GM19025 (cell line): ENCODE results near the gene PCDHA9.
"Not testable (repeated sequence)": the region's sequence is repeated elsewhere in the genome, so short reads cannot be mapped to it uniquely, and the experiment has no call there.

Source experiments
- ATAC-seq: cut with Tn5 transposase; IDR thresholded peaks from one replicate; pipeline ENCODE4 v1.9.1; 2021; ENCODE audit warnings: mild to moderate bottlenecking, low read depth, moderate library complexity; ENCODE audit not compliant: unreplicated experiment

The PCDHA9 gene, protein sequence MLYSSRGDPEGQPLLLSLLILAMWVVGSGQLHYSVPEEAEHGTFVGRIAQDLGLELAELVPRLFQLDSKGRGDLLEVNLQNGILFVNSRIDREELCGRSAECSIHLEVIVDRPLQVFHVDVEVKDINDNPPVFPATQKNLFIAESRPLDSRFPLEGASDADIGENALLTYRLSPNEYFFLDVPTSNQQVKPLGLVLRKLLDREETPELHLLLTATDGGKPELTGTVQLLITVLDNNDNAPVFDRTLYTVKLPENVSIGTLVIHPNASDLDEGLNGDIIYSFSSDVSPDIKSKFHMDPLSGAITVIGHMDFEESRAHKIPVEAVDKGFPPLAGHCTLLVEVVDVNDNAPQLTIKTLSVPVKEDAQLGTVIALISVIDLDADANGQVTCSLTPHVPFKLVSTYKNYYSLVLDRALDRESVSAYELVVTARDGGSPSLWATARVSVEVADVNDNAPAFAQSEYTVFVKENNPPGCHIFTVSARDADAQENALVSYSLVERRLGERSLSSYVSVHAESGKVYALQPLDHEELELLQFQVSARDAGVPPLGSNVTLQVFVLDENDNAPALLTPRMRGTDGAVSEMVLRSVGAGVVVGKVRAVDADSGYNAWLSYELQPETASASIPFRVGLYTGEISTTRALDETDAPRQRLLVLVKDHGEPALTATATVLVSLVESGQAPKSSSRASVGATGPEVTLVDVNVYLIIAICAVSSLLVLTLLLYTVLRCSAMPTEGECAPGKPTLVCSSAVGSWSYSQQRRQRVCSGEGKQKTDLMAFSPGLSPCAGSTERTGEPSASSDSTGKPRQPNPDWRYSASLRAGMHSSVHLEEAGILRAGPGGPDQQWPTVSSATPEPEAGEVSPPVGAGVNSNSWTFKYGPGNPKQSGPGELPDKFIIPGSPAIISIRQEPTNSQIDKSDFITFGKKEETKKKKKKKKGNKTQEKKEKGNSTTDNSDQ

DNA sequence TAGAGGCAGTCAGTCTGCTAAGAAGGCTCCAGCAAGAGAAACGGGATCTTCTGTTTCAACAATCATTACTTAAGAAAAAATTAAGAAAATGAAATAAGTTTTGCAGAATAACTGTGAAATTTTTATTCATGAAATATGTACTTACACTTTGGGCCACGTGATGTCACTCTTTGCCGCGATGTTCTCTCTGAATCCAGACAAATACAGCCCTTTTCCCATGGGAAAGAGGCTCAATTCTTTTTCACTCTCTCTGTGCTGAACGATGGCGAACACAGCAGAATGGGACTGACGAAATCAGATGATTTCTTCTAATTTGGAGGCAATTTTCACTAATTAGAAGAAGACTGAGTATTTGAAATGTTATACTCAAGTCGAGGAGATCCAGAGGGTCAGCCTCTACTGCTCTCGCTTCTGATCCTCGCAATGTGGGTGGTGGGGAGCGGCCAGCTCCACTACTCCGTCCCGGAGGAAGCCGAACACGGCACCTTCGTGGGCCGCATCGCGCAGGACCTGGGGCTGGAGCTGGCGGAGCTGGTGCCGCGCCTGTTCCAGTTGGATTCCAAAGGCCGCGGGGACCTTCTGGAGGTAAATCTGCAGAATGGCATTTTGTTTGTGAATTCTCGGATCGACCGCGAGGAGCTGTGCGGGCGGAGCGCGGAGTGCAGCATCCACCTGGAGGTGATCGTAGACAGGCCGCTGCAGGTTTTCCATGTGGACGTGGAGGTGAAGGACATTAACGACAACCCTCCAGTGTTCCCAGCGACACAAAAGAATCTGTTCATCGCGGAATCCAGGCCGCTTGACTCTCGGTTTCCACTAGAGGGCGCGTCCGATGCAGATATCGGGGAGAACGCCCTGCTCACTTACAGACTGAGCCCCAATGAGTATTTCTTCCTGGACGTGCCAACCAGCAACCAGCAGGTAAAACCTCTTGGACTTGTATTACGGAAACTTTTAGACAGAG is at the start of gene PCDHA9:
TSS of gene PCDHA9 (plus strand) at position 244 of the 964 bp plus-strand sequence. CDS start at position 358, 114 bp downstream.
- not testable (repeated sequence) for ATAC-seq

DNA sequence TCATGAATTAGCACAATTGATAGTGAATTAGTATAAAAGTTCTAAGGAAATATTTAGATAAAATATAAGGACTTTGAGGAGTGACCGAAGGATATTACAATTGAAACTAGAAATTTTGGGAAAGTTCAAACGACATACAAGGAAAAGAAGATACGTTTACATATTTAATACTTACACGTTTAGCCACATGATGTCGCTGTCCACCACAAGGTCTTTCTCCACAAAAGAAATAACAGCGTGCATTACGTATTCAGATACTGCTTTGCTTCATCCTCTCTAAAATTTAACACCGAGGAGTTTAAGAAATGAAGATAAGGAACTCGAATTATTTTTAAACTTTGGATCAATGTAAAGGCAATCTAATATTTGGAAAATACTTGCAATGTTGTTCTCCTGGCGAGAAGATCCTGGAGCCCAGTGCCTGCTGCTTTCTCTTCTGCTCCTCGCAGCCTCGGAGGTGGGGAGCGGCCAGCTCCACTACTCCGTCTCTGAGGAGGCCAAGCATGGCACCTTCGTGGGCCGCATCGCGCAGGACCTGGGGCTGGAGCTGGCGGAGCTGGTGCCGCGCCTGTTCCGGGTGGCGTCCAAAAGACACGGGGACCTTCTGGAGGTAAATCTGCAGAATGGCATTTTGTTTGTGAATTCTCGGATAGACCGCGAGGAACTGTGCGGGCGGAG is 47.2 kb upstream of the PCDHA9 start, which contains the start of gene PCDHA3:
TSS of gene PCDHA3 (plus strand) at position 242 of the 678 bp plus-strand sequence.
- ATAC-seq, result no peak

DNA sequence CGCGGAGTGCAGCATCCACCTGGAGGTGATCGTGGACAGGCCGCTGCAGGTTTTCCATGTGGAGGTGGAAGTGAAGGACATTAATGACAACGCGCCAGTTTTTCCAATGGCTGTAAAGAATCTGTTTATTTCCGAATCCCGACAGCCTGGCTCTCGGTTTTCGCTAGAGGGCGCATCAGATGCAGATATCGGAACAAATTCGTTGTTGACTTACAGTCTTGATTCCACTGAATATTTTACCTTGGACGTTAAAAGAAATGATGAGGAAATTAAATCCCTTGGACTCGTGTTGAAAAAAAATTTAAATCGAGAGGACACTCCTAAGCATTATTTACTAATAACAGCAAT is 46.7 kb upstream of the PCDHA9 start:
- no peak for ATAC-seq

DNA sequence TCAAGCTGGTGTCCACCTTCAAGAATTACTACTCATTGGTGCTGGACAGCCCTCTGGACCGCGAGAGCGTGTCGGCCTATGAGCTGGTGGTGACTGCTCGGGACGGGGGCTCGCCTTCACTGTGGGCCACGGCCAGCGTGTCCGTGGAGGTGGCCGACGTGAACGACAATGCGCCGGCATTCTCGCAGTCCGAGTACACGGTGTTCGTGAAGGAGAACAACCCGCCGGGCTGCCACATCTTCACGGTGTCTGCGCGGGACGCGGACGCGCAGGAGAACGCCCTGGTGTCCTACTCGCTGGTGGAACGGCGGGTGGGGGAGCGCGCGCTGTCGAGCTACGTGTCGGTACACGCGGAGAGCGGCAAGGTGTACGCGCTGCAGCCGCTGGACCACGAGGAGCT is 45.8 kb upstream of the PCDHA9 start:
- not testable (repeated sequence) for ATAC-seq

GRCh38 chr5:140802781-140803271 is 45.4 kb upstream of the PCDHA9 start:
- ATAC-seq, result no peak

DNA sequence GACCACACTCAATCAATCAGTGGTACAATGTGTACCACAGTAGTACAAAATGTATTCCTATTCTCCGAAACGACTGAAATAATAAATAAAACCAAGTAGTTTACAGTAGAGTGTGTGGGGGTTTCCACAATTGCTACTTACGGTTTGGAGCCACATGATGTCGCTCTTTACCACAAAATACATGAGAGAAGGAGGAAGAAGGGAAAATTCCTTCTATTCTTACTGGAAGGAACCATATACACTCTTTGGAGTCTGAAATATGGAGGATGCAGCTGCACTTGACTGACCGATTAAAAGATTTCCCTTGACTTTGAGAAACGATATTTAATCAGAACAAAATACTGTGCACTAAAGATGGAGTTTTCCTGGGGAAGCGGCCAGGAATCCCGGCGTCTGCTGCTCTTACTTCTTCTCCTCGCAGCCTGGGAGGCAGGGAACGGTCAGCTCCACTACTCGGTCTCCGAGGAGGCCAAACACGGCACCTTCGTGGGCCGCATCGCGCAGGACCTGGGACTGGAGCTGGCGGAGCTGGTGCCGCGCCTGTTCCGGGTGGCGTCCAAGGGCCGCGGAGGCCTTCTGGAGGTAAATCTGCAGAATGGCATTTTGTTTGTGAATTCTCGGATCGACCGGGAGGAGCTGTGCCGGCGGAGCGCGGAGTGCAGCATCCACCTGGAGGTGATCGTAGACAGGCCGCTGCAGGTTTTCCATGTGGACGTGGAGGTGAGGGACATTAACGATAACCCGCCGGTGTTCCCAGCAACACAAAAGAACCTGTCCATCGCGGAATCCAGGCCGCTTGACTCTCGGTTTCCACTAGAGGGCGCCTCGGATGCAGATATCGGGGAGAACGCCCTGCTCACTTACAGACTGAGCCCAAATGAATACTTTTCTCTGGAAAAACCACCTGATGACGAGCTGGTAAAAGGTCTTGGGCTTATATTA is 41.1 kb upstream of the PCDHA9 start, which contains the start of gene PCDHA4:
TSS of gene PCDHA4 (plus strand) at position 235 of the 942 bp plus-strand sequence.
- no peak for ATAC-seq

- ATAC-seq, result not testable (repeated sequence)
Measured at GRCh38 chr5:140808241-140808888, 39.8 kb upstream of the PCDHA9 start.

DNA sequence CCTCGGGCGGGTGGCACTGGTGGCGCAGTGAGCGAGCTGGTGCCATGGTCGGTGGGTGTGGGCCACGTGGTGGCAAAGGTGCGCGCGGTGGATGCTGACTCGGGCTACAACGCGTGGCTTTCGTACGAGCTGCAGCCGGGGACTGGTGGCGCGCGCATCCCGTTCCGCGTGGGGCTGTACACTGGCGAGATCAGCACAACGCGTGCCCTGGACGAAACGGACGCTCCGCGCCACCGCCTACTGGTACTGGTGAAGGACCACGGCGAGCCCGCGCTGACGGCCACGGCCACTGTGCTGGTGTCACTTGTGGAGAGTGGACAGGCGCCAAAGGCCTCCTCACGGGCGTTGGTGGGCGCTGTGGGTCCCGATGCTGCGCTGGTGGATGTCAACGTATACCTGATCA is 39.3 kb upstream of the PCDHA9 start:
- no peak for ATAC-seq

- no peak for ATAC-seq
Measured at GRCh38 chr5:140821375-140822280, 26.6 kb upstream of the PCDHA9 start, which contains the start of gene PCDHA5. PCDHA5 (plus strand) TSS chr5:140821613.

- no peak for ATAC-seq
Measured at GRCh38 chr5:140822281-140822629, 25.9 kb upstream of the PCDHA9 start.

- not testable (repeated sequence) for ATAC-seq
Measured at GRCh38 chr5:140822969-140823368, 25.2 kb upstream of the PCDHA9 start.

DNA sequence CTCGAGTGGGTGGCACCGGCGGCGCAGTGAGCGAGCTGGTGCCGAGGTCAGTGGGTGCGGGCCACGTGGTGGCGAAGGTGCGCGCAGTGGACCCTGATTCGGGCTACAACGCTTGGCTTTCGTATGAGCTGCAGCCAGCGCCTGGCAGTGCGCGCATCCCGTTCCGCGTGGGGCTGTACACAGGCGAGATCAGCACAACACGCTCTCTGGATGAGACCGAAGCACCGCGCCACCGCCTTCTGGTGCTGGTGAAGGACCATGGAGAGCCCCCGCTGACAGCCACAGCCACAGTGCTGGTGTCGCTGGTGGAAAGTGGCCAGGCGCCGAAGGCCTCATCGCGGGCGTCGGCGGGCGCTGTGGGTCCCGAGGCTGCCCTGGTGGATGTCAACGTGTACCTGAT is 24.7 kb upstream of the PCDHA9 start:
- ATAC-seq, result no peak

DNA sequence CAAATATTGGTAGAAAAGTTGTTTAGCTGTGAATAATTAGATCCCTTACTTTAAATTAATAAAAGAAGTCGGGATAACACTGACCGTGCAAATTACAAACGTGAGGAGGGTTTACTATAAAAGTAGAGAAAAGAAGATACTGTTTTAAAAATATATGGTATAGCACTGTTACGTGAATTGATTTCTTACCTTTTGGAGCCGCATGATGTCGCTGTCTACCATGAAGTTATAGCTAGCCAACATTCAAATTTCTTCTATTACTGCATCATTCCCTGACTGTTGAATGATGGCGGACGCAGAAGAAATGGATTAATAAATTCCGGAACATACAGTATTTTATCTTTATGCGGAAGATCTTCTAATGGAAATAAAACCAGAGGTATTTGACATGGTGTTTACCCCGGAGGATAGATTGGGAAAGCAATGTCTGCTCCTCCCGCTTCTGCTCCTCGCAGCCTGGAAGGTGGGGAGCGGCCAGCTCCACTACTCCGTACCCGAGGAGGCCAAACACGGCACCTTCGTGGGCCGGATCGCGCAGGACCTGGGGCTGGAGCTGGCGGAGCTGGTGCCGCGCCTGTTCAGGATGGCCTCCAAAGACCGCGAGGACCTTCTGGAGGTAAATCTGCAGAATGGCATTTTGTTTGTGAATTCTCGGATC is 20.3 kb upstream of the PCDHA9 start, which contains the start of gene PCDHA6:
TSS of gene PCDHA6 (plus strand) at position 257 of the 658 bp plus-strand sequence. CDS start at position 389, 132 bp downstream.
- no peak for ATAC-seq

GRCh38 chr5:140828362-140828737 is 19.8 kb upstream of the PCDHA9 start:
- no peak for ATAC-seq

DNA sequence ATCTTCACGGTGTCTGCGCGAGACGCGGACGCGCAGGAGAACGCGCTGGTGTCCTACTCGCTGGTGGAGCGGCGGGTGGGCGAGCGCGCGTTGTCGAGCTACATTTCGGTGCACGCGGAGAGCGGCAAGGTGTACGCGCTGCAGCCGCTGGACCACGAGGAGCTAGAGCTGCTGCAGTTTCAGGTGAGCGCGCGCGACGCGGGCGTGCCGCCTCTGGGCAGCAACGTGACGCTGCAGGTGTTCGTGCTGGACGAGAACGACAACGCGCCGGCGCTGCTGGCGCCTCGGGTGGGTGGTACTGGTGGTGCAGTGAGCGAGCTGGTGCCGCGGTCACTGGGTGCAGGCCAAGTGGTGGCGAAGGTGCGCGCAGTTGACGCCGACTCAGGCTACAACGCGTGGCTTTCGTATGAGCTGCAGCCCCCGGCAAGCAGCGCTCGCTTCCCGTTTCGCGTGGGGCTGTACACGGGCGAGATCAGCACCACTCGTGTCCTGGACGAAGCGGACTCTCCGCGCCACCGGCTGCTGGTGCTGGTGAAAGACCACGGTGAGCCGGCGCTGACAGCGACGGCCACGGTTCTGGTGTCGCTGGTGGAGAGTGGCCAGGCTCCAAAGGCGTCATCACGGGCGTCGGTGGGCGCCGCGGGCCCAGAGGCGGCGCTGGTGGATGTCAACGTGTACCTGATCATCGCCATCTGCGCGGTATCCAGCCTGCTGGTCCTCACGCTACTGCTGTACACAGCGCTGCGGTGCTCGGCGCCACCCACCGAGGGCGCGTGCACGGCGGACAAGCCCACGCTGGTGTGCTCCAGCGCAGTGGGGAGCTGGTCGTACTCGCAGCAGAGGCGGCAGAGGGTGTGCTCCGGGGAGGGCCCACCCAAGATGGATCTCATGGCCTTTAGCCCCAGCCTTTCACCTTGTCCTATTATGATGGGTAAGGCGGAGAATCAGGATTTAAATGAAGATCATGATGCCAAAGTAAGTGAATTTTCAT is 18.4 kb upstream of the PCDHA9 start:
- ATAC-seq, result not testable (repeated sequence)
